ENCODE measurements around the gene PDPR. TPM values are rescaled to one million over a fixed set of nuclear protein-coding genes. Genes with fewer than 3 reads are reported as not detected.
"Not testable (repeated sequence)": the region's sequence is repeated elsewhere in the genome, so short reads cannot be mapped to it uniquely, and the experiment has no call there.

PDPR gene
- total RNA-seq, 1 donor from 2014 or later, result 8.4 TPM

GRCh38 chr16:70190574-70190973, 76.4 kb downstream of the PDPR start:
- not testable (repeated sequence) for DNase-seq (ENCODE audit: low read depth); H3K4me3 ChIP-seq (ENCODE audit: low read depth, low read length); FAIRE-seq; H3K36me3 ChIP-seq (ENCODE audit: control insufficient read depth, insufficient read depth, low read length); H3K27me3 ChIP-seq (ENCODE audit: control insufficient read depth, insufficient read depth, low read length)

- H3K36me3 ChIP-seq (ENCODE audit: control insufficient read depth, insufficient read depth, low read length); H3K4me3 ChIP-seq (ENCODE audit: low read depth, low read length); FAIRE-seq; DNase-seq (ENCODE audit: low read depth); H3K27me3 ChIP-seq (ENCODE audit: control insufficient read depth, insufficient read depth, low read length): not testable (repeated sequence)
Observed at GRCh38 chr16:70196683-70197300, 82.7 kb downstream of the PDPR start.

DNA sequence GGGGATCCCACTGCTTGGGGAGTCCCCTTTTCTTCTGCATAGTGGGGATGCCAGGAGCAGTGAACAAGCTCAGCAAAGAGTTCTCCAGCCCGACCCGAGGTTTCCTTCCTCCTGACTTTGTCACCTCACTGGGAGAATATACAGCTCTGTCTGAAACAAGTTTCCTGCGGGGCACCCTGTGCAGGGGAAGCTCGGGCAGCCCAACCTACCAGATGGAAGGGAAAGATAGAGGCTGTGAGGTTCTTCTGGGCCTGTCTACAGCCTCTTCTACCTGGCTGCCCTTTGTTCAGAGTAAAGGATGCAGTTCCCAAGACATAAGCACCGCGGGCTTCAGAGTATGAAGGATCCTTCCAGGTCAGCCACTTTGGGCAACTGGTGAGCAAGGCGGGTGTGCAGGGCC, 83.5 kb downstream of the PDPR start:
- not testable (repeated sequence) for FAIRE-seq; H3K27me3 ChIP-seq (ENCODE audit: control insufficient read depth, insufficient read depth, low read length); DNase-seq (ENCODE audit: low read depth); H3K36me3 ChIP-seq (ENCODE audit: control insufficient read depth, insufficient read depth, low read length); H3K4me3 ChIP-seq (ENCODE audit: low read depth, low read length)

GRCh38 chr16:70198230-70198629, 84.1 kb downstream of the PDPR start:
- not testable (repeated sequence) for DNase-seq (ENCODE audit: low read depth); H3K27me3 ChIP-seq (ENCODE audit: control insufficient read depth, insufficient read depth, low read length); FAIRE-seq; H3K36me3 ChIP-seq (ENCODE audit: control insufficient read depth, insufficient read depth, low read length); H3K4me3 ChIP-seq (ENCODE audit: low read depth, low read length)

DNA sequence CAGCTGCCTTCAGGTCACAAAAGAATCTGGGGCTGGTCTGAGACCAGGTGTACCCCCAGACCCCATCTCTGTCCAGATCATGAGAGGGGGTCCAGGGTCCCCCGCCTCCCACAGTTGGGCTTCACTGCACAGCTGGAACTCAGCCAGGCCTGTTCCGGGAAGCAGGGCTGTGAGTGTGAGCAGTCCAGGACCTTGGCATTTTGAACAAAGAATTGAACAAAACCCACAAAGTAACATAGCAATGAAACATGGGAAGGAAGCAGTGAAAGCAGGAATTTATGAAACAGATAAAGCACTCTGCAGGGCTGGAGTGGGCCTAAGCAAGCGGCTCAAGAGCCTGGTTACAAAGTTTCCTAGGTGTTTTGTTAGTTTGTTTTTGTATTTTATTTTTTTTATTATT, 84.5 kb downstream of the PDPR start:
- H3K4me3 ChIP-seq (ENCODE audit: low read depth, low read length); H3K27me3 ChIP-seq (ENCODE audit: control insufficient read depth, insufficient read depth, low read length); DNase-seq (ENCODE audit: low read depth); FAIRE-seq; H3K36me3 ChIP-seq (ENCODE audit: control insufficient read depth, insufficient read depth, low read length): not testable (repeated sequence)

DNA sequence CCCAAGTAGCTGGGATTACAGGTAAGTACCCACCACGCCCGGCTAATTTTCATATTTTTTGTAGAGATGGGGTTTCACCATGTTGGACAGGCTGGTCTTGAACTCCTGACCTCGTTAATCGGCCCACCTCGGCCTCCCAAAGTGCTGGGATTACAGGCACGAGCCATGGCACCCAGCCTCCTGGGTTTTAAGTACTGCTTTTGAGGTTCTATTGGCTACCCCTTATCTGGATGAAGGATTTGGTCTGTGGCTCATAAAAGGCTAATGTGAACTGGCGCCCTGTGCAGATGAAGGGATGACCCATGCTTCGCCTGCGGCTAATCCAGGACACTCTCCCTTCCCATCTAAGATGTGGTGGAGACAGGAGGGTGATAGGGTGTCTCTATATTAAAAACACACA, 85.0 kb downstream of the PDPR start:
- H3K4me3 ChIP-seq (ENCODE audit: low read depth, low read length); FAIRE-seq; H3K36me3 ChIP-seq (ENCODE audit: control insufficient read depth, insufficient read depth, low read length); DNase-seq (ENCODE audit: low read depth); H3K27me3 ChIP-seq (ENCODE audit: control insufficient read depth, insufficient read depth, low read length): not testable (repeated sequence)

DNA sequence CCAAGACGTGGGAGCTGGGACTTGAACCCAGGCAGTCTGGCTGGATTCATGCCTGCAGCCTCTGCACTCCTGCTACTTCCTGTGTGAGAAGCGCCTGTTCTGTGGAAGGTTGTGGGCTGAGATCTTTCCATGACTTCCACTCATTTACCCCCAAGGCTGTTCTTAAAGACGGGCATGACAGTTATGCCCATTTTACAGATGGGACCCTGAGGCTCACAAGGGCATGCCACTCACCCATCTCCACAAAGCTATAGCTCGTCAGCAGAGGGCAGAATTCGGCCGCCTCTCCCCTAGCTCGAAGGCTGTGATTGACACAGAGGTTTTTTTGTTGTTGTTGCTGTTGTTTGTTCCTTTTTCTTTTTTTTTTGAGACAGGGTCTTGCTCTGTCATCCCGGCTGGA, 85.9 kb downstream of the PDPR start:
- H3K36me3 ChIP-seq (ENCODE audit: control insufficient read depth, insufficient read depth, low read length); FAIRE-seq; DNase-seq (ENCODE audit: low read depth); H3K27me3 ChIP-seq (ENCODE audit: control insufficient read depth, insufficient read depth, low read length); H3K4me3 ChIP-seq (ENCODE audit: low read depth, low read length): not testable (repeated sequence)

- H3K36me3 ChIP-seq (ENCODE audit: control insufficient read depth, insufficient read depth, low read length); H3K4me3 ChIP-seq (ENCODE audit: low read depth, low read length); H3K27me3 ChIP-seq (ENCODE audit: control insufficient read depth, insufficient read depth, low read length); FAIRE-seq: not testable (repeated sequence)
- DNase-seq (ENCODE audit: low read depth), result peak; percentile 16
Observed at GRCh38 chr16:70203508-70203907, 89.4 kb downstream of the PDPR start.

GRCh38 chr16:70204010-70204409, 89.9 kb downstream of the PDPR start:
- not testable (repeated sequence) for H3K27me3 ChIP-seq (ENCODE audit: control insufficient read depth, insufficient read depth, low read length)

DNA sequence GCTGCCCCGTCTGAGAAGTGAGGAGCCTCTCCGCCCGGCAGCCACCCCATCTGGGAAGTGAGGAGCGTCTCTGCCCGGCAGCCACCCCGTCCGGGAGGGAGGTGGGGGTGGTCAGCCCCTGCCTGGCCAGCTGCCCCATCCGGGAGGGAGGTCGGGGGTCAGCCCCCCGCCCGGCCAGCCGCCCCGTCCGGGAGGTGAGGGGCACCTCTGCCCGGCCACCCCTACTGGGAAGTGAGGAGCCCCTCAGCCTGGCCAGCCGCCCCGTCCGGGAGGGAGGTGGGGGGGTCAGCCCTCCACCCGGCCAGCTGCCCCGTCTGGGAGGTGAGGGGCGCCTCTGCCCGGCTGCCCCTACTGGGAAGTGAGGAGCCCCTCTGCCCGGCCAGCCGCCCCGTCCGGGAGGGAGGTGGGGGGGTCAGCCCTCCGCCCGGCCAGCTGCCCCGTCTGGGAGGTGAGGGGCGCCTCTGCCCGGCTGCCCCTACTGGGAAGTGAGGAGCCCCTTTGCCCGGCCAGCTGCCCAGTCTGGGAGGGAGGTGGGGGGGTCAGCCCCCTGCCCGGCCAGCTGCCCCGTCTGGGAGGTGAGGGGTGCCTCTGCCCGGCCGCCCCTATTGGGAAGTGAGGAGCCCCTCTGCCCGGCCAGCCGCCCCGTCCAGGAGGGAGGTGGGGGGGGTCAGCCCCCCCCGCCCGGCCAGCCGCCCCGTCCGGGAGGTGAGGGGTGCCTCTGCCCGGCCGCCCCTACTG, 90.7 kb downstream of the PDPR start:
- not testable (repeated sequence) for H3K36me3 ChIP-seq (ENCODE audit: control insufficient read depth, insufficient read depth, low read length); H3K27me3 ChIP-seq (ENCODE audit: control insufficient read depth, insufficient read depth, low read length); H3K4me3 ChIP-seq (ENCODE audit: low read depth, low read length); DNase-seq (ENCODE audit: low read depth); FAIRE-seq

More at GRCh38 chr16:70204010-70204409, 89.9 kb downstream of the PDPR start:
- not testable (repeated sequence) for DNase-seq (ENCODE audit: low read depth); FAIRE-seq; H3K4me3 ChIP-seq (ENCODE audit: low read depth, low read length); H3K36me3 ChIP-seq (ENCODE audit: control insufficient read depth, insufficient read depth, low read length)

DNA sequence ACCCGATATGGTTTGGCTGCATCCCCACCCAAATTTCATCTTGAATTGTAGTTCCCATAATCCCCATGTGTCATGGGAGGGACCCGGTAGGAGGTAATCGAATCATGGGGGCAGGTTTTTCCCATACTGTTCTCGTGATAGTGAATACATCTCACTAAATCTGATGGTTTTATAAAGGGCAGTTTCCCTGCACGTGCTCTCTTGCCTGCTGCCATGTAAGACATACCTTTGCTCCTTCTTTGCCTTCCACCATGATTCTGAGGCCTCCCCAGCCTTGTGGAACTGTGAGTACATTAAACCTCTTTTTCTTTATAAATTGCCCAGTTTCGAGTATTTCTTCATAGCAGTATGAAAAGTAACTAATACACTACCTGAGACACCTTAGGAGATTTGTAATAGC, 92.2 kb downstream of the PDPR start:
- DNase-seq (ENCODE audit: low read depth); FAIRE-seq; H3K4me3 ChIP-seq (ENCODE audit: low read depth, low read length); H3K27me3 ChIP-seq (ENCODE audit: control insufficient read depth, insufficient read depth, low read length); H3K36me3 ChIP-seq (ENCODE audit: control insufficient read depth, insufficient read depth, low read length): not testable (repeated sequence)

Other genes with a start within 250 kb of the PDPR start
- 0.26 and 1.0 TPM in 2 replicates for gene CLEC18A, start 163.0 kb upstream of the PDPR start, total RNA-seq
- gene CLEC18C, start 59.5 kb downstream of the PDPR start, total RNA-seq, result 0.13 TPM in 1 of 2 replicates, not detected in the other
- 31.3 and 54.0 TPM in 2 replicates for gene EXOSC6, start 137.6 kb downstream of the PDPR start, total RNA-seq
- 338 and 446 TPM in 2 replicates for gene AARS1, start 175.2 kb downstream of the PDPR start, total RNA-seq
- gene DDX19B, start 184.9 kb downstream of the PDPR start, total RNA-seq, result 31.6 and 41.3 TPM in 2 replicates
- 21.3 and 27.9 TPM in 2 replicates for gene DDX19A, start 232.6 kb downstream of the PDPR start, total RNA-seq